Measurements from ENCODE around the gene ACOX2.

The ACOX2 gene

DNA sequence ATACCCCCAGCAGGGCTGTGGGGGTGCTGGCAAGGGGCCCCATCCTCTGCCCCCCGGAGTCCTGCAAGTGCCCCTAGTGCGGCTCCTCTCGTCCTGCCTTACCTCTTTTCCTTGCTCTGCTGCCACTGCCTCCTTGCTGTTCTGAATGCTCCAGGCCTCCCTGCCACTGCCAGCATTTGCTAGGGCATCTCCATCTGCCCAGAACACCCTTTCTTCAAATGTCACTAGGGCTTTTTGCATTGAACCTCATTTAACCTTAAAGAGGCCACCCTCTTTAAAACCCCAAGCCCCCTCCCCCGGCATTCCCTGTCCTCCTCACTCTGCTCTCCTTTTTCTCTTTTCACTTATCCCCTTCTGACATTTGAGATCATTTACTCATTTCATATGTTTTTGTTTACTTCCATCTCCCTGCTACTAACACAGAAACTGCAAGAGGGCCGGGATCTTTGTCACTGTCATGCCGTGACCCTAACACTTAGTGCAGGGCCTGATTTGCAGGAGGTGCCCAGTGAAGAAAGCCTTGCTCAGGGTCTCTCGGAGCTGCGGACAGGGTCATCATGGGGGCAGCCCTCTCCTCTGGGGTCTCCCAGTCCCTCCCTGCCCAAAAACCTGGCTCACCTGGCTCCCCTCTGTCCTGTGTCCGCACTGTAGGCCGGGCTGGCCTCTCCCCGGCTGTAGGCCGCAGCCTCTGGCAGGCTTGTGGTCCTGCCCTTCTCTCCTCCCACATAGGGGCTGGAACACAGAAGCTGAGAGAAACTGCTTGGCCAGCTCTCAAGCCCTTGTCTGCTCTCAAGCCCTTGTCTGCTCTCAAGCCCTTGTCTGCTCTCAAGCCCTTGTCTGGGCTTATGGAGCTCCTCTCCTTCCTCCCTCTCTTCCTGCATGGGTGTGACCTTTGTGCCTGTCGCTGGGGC lies at the start of gene ACOX2:
ACOX2 (minus strand) TSS at position 690 of the 911 bp plus-strand sequence. CDS start 2,084 bp downstream, outside the sequence.
- no peak for DNase-seq (ENCODE audit: low spot score)

DNA sequence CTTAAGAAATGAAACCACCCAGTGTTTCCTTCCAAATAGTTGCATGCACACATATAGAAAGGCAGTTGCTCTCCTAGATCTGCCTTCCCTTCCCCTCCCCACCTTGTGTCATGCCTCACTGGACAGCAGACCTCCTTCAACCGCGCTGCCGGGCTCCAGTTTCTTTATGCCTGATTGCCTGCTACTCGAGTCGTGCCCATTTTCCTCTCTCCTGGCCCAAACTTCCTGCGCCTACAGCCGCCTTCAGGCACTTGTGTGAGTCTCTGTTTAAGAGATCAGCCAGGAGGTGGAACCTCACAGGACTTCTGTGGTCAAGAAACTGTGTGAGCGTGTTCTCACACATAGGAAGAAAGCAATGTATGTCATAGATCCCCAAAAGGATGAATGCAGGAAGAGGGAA lies 49.0 kb upstream of the ACOX2 start:
- DNase-seq (ENCODE audit: low spot score): no peak

DNA sequence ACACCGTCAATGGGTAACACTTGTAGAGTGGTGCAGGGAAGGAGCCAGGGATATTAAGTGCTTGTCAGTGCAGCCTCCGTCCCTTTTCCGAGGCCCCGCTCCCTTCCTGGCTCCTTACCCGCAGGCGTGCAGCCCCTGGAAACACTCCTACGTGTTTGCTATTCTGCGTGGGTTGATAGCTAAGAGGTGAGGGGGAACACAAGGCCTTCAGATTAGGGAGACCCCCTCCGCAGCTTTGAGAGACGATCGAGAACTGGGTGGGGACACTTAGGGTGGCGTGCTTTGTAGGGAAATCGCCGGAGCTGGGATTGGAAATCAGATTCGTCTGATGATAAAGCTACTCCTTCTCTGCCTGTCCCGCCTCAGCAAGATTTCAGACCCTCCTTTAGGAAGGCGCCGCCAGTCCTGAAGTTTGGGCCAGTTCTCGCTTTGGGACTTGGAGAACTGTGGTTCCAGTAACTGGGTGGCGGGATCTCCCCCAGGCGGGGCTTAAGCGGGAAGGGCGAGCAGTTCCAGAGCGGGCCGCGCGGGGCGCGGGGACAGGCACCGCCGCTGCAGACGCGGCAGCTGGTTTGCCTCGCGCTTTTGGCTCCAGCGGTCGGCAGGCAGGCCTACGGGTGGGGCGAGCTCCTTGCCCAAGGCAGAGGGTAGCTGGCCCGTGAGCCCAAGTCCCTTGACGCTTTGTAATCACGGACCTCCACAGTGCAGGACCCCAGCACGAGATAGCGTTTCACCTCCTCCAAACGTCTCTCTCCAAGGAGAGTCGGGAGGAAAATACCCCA lies 48.2 kb upstream of the ACOX2 start:
- no peak for DNase-seq (ENCODE audit: low spot score)

DNA sequence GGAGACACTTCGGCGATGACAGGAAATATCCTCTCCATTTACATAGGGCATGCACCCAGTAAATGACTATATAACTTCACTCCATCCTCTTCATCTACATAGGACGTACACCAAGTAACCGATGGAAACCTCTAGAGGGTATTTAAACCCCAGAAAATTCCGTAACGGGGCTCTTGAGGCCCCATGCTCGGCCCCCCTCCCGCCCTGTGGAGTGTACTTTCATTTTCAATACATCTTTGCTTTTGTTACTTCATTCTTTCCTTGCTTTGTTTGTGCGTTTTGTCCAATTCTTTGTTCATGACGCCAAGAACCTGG lies 47.7 kb upstream of the ACOX2 start:
- DNase-seq (ENCODE audit: low spot score): no peak

DNA sequence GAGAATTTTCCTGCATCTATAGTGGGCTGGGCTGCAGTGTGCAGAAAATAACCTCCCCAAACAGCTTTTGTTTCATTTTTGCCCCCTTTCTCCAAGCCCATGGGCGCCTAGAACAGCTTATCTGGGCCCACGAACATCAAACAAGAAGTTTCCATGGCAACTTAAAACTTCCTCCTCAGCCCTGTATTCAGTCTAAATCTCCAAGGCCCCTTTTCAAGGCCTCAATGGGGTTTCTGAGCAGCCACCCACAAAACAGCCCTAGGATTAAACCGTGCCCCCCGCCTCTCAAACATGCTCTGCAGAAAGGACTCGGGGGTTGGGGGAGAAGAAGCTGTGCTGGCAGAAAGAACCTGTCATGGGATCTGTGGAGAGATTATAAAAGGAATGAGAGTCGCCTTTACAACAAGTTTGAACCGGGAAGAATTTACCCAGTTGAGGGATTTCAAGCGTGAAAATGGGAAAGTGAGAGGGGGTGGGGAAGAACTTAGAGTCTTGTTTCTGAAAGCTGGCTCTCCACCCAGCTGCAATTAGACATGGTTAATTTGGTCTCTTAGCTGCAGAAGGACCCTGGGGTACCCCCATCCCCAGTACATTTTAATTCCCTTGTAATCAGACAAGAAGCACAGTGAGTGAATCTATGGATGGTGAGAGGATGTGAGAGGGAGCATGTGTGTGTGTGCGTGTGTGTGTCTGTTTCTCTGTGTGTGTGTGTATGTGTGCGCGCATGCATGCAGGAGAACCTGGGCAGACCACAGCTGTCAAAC lies 44.5 kb upstream of the ACOX2 start:
- no peak for DNase-seq (ENCODE audit: low spot score)

DNA sequence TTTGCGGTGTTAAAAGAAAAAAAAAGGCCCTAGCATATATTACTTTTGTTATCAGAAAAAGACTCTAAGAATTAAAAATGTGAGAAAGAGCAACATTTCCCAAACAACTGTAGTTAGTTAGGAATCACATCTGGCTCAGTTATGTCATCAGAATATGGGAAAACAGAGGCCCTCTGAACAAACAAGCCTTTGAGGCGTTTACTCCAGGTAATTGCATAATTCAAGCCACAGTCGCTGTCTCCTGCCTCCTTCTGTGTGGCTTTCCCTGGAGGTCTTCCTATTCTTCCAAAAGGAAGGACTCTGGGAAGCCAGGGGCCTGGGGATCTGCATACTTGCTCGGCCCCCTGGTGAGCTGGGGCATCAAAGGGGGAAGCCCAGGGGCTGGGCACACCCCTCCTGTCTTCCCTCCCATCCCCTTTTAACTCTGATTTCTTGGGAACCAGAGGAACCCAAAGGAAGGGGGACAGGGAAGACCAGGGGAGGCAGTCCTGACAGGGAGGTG lies 43.9 kb upstream of the ACOX2 start:
- DNase-seq (ENCODE audit: low spot score): no peak

DNA sequence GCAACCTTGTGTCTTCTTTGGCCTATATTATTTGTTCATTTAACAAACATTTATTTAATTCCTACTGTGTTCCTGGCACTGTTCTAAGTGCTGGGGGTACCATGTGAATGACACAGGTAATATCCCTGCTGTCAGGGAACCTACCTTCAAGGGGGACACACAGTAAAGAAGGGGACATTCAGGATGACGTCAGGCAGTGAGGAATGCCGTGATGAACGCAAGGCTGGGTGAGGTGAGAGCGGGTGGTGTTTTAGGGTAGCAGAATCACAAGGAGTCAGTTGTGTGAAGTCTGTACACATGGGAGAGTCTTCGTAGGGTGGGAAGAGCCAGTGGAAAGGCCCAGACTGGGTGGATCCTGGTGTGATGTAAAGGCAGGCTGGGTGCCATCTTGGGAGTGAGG lies 41.9 kb upstream of the ACOX2 start:
- no peak for DNase-seq (ENCODE audit: low spot score)

DNA sequence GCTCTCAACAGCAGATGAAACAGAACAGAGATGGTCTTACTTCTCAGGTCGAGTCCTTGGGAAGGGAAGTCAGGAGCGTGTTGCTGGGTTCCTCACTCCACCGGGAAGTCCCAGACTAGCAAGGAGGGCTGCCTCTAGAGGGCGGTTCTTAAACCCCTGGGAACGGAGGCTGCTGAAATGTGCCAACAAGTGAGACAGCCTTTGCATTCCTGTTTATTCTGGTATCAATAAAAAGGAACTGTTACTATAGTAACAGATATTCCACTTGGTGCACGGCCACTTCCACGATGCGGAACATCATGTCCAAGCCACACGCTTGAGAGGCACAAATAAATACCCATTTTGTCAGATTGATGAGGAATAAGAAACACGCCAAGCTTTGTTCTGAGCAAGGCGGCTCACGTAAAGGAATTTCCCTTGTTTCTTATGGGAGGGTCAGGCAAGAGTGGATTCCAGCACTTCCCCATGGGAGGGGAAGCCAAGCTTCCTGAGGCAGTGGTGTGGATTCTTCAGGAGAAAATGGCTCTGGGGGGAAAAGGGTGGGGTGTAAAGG lies 40.4 kb upstream of the ACOX2 start, which contains the start of gene FAM107A:
FAM107A (minus strand) TSS at position 123 of the 553 bp plus-strand sequence. CDS start 7,531 bp downstream, outside the sequence.
- no peak for DNase-seq (ENCODE audit: low spot score)

DNA sequence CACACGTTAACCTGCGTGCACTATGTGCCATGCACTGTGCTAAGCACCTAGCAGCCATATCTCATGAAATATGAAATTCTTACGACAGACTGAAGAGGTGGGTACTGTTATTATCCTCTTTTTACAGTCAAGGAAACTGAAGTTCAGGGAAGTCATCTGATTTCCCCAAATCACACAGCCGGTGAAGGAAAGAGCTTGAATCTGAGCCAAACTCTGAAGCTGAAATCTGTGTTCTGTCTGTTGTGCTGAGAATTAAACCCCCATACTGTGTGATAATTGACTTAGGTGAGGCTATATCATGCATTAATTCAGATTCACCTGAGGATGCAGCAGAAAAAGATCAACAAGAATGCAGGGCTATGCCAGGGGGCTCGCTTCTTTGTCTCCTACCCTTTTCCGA lies 39.7 kb upstream of the ACOX2 start:
- no peak for DNase-seq (ENCODE audit: low spot score)

DNA sequence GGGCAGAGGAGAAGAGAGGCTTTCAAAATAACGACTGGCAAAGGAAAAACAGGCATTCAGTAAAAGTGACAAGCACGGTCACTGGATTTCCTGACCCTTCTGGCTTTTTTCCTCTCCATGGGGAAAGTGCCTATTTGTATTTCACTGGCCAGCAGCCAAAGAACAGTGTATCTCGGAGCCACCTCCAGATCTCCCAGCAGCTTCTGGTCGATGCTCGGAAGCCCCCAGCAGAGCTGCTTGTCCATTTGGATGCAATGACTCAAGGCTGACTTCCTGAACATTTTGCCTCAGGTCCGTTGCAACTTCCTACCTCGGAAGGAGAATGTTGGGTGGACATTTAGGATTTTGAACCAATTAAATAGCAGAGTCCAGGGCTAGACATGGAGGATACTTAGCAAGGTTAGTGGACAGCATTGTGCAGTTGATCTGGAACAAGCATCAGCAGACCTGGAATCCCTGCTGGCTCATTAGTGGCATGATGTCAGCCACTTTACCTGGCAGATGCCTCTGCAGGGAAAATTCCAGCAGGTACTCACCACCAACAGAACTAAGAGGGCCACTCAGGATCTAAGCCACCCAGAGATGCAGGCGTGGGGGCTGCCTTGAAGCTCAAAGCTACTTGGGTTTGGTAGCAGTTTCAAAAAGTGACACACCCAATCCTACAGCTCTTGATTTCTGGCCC lies 39.1 kb upstream of the ACOX2 start:
- no peak for DNase-seq (ENCODE audit: low spot score)

DNA sequence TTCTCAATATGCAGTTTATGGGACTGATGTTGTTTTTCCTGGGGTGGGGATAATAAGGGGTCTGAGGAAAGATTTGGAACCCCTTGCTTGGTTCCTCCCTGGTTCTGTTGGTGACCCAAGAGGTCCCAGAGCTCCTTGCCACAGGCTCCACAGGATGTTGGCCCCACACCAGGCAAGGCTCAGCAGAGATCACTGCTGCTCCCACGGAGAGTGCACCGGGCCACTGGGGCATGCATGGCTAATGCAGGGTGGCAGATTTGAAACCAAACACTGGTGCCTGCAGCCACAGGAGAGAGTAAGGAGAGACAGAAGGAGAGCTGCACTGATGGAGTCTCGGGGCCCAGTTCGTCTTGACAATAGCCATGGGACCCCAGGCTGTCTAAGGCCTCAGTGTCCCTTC lies 37.7 kb upstream of the ACOX2 start:
- no peak for DNase-seq (ENCODE audit: low spot score)

DNA sequence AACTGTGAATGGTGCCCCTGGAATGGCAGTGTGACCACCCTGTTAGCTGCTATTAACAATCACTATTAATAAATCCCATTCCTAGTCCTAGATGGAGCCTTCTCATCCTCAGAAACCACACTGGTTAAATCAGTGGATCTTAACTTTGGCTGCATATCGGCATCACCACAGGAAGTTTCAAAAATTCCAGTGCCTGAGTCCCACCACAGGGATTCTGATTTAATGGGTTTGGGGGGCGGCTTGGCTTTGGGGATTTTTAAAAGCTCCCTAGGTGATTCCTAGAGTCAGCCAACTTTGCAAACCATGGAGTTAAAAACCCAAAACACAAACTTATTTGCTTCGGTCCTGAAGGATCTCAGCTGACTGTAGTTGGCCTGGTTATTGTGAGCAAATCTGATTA lies 37.1 kb upstream of the ACOX2 start:
- DNase-seq (ENCODE audit: low spot score): no peak

DNA sequence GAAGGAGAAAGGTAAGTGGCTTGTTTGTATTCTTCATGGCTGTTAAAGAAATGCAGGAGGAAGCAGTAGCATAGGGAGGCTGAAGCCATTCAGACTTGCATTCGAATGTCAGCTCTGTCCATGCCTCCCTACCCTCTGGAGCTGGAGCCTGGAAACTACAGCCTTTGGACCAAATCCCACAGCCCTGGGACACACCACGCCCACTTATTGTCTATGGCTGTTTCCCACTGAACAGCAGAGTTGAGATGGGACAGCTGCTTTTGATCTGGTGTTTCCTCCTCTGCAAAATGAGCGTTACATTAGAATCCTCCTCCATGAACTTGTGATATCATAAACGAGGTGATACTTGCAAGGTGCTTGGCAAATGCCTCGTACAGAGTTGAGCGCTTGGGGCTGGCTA lies 36.6 kb upstream of the ACOX2 start:
- no peak for DNase-seq (ENCODE audit: low spot score)

DNA sequence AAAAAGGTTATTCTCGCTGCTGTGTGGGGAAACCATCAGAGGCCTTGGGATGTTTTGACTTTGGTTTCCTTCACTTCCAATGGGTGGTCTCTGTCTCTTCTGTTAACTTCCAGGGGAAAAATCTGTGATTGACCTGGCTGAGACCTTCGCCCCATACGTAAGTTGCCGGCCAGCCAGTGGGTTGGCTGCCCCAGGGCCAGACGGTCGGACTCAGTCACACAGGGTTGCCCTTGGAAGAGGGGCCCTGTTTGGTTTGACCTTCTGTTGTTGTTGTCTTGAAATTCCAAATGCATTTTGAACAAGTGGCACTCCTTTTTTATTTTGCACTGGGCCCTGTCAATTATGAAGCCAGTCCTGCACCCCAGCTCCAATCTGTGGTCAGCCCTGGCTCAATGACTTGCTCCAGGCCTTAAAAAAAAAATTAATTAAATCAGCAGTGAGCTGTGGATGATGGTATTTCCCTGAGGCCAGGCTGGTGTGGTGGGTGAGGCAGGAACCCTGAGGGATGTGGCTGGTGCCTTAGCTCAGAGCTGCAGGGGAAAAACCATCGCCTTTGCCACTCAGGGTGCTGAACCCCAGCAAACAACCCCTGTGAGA lies 35.7 kb upstream of the ACOX2 start:
- DNase-seq (ENCODE audit: low spot score): no peak

DNA sequence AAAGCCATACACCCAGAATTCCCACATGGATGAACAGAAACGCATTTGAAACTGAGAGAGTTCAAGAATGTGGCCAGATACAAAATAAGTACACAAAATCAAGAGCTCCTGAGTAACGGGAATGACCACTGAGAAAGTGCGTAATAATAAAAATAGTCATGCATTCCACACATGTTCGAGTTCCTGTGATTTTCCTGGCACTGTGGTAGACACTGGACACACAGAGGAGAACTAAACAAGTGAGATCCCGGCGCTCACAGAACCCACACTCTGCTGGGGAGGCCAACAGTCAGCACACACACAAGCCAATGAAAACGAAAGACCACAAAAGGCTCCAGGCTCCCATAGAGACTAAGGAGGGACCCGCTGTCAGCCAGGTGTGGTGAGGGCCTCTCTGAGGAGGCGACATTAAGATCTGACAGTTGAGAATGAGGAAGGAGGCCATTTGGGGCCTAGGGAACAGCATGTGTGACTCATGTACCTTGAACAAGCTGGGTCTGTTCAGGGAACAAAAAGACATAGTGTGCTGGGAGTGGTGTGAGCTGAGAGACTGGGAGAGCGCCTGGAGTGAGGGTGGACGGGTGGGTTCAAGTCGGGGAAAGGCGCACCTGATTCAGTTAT lies 35.1 kb upstream of the ACOX2 start:
- DNase-seq (ENCODE audit: low spot score): no peak

DNA sequence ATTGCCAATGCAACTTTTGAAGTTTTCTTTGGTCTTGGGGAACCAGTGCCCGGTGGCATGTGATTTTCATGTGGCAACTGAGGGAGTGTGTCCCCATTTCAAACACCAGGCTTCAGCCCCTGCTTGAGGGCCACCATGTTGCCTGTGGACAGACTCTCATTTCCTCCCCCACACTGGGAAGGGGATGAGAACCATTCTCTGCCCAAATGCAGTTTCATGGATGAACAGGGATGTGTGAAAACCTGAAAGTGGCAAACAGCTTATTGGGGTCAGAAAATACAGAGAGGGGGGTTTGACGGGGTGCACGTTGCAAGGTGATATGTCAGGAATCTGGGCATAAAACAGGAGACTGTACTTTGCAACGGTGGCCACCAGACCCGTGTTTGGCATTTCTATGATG lies 33.9 kb upstream of the ACOX2 start:
- DNase-seq (ENCODE audit: low spot score): no peak

DNA sequence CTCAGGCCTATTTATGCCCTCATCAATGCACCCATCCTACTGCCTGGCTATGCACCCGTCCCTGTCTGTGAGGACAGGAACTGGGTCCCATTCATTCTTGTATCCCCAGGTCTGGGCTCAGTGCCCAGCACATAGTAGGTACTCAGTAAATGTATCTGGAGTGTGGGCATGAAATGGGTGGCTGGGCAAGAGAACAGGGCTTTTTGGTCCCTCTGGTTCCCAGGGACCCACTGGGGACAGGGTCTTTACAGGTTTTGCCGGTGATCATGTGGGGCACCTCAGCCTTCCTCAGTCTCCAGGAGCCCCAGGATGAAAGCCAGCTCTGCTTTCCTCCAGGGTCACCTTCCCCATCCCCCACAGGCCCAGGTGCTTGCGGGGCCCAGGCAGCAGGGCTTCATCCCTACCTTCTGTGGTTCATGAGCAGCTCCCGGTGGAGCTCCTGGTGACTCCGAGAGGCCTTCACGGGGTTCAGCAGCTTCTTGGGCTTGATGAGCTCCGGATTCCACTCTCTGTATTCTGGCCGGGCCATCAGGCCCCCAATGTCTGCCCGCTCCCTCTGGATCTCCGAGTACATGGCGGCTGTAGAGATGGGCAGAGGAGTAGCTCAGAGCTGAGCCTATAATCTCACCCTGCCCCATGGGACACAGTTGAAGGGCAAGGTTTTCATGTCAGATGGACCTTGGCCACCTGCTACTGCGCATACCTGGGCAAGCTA lies 32.5 kb upstream of the ACOX2 start:
- no peak for DNase-seq (ENCODE audit: low spot score)

DNA sequence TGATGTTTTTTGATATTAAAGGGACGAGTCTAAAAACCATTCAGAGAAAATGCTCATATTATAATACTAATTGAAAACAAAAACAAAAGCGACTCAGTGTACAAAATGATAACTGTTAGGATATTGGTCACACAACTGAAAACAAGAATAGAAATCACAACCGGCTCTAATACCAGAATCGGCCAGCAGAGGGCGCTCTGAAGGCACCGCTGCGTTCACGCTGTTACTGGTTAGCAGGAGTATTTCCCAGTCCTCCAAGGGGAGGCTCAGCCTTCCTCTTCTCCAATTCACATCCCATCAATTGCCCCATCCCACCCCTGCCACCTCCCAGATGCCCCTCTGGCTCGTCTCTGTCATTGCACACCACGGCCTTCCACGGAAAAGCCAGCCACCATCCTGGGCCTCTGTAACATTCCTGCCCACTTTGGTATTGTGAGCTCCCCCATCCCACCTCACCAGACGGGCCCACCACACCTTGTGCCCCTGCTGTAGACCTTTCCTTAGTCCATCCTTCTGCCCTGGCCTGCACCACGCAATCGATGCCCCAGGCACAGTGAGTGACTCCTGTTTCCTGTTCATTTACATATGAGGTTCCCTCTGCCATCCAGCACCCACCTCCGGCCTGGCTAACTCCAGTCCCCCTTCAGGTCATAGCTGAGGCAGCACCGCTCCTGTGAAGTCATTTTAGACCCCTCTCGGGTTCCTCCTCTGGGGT lies 31.7 kb upstream of the ACOX2 start:
- peak; percentile 57 for DNase-seq (ENCODE audit: low spot score)

DNA sequence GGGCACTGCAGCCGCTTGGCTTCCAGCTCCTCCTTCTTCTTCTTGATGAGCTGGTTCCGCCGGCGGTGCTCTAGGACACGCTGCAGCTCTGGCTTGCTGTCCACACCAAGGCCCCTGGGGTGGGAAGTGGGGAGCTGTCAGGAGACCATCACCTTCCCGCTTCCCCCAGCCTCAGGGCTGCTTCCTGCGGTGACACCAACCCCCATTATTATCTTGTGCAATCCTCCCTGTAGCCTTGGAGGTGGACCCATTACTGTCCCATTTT lies 30.2 kb upstream of the ACOX2 start:
- DNase-seq (ENCODE audit: low spot score): no peak
